ENCODE data around the gene GALNT2. TPM values are rescaled to one million over a fixed set of nuclear protein-coding genes. Genes with fewer than 3 reads are reported as not detected.

Gene GALNT2
- total RNA-seq, 1 experiment from 2014 or later = 62.2 TPM

GRCh38 chr1:230102472-230102871 is 35.4 kb downstream of the GALNT2 start:
- H3K27me3 ChIP-seq (replicated peaks; ENCODE audit: control insufficient read depth, insufficient read depth, low read length) = no peaks in the 10 kb centered on the region
- no peak overlapping the region for H3K4me3 Mint-ChIP-seq (ENCODE audit: unreplicated experiment)
- no TSS peak for BruUV-seq (replicated peaks)
- no peak for DNase-seq
- no peaks in the 10 kb centered on the region for H3K9me3 Mint-ChIP-seq (ENCODE audit: unreplicated experiment)
- H3K36me3 Mint-ChIP-seq (ENCODE audit: insufficient read depth, unreplicated experiment) = no peaks in the 10 kb centered on the region
- TF ChIP-seq CTCF (IDR thresholded peaks at IDR 0.05; ENCODE audit: insufficient read depth in 1 of 2, low read depth in 1 of 2, low read length in 1 of 2, severe bottlenecking in 1 of 2, unreplicated experiment in 1 of 2) = no peak
- no peaks in the 10 kb centered on the region for H3K36me3 ChIP-seq (ENCODE audit: control insufficient read depth, insufficient read depth, low read length)
- peaks cover 35% of the 10 kb centered on the region for H3K4me1 ChIP-seq
- peaks cover 19% of the 10 kb centered on the region for H3K4me1 Mint-ChIP-seq (ENCODE audit: low read depth, unreplicated experiment)
- ChIA-PET POLR2A (no interaction called here), CTCF (interaction anchor here (0.6 kb wide), 1 partner anchor 32 kb away, joined by 6 read pairs; no protein-coding TSS in a partner anchor)
- no peak overlapping the region for H3K4me3 ChIP-seq (ENCODE audit: low read depth, low read length)
- intact Hi-C loops (cut with micrococcal nuclease; ENCODE audit: unreplicated experiment) = no loop called here
- no peak overlapping the region for H3K27ac Mint-ChIP-seq (ENCODE audit: unreplicated experiment)
- no peaks in the 10 kb centered on the region for H3K27me3 Mint-ChIP-seq (ENCODE audit: insufficient read depth, unreplicated experiment)
- no peaks in the 10 kb centered on the region for H3K9me3 ChIP-seq

GRCh38 chr1:230103306-230104173 is 36.5 kb downstream of the GALNT2 start:
- Mint-ChIP-seq H3K27ac (ENCODE audit: unreplicated experiment) (no peak overlapping the region), H3K9me3 (ENCODE audit: unreplicated experiment) (no peaks in the 10 kb centered on the region), H3K27me3 (ENCODE audit: insufficient read depth, unreplicated experiment) (no peaks in the 10 kb centered on the region), H3K4me1 (ENCODE audit: low read depth, unreplicated experiment) (peaks cover 22% of the 10 kb centered on the region), H3K36me3 (ENCODE audit: insufficient read depth, unreplicated experiment) (no peaks in the 10 kb centered on the region), H3K4me3 (ENCODE audit: unreplicated experiment) (no peak overlapping the region)
- CTCF ChIA-PET = no interaction called here
- Histone ChIP-seq H3K27me3 (replicated peaks; ENCODE audit: control insufficient read depth, insufficient read depth, low read length) (no peaks in the 10 kb centered on the region), H3K4me3 (ENCODE audit: low read depth, low read length) (no peak overlapping the region), H3K4me1 (peaks cover 35% of the 10 kb centered on the region), H3K36me3 (ENCODE audit: control insufficient read depth, insufficient read depth, low read length) (no peaks in the 10 kb centered on the region), H3K9me3 (no peaks in the 10 kb centered on the region)
- no peak for TF ChIP-seq CTCF (IDR thresholded peaks at IDR 0.05; ENCODE audit: insufficient read depth in 1 of 2, low read depth in 1 of 2, low read length in 1 of 2, severe bottlenecking in 1 of 2, unreplicated experiment in 1 of 2)
- intact Hi-C loops (cut with micrococcal nuclease; ENCODE audit: unreplicated experiment) = loop anchor here (2.0 kb wide), 2 partner anchors 35 to 55 kb away; no protein-coding TSS in a partner anchor
- no peak for DNase-seq
- BruUV-seq (replicated peaks) = no TSS peak
- POLR2A ChIA-PET = no interaction called here

- H3K36me3 Mint-ChIP-seq (ENCODE audit: insufficient read depth, unreplicated experiment) = no peaks in the 10 kb centered on the region
- CTCF ChIA-PET = no interaction called here
- H3K4me1 Mint-ChIP-seq (ENCODE audit: low read depth, unreplicated experiment) = peaks cover 22% of the 10 kb centered on the region
- Histone ChIP-seq H3K27me3 (replicated peaks; ENCODE audit: control insufficient read depth, insufficient read depth, low read length) (no peaks in the 10 kb centered on the region), H3K9me3 (no peaks in the 10 kb centered on the region), H3K36me3 (ENCODE audit: control insufficient read depth, insufficient read depth, low read length) (no peaks in the 10 kb centered on the region), H3K4me3 (ENCODE audit: low read depth, low read length) (no peak overlapping the region), H3K4me1 (peaks cover 35% of the 10 kb centered on the region)
- H3K9me3 Mint-ChIP-seq (ENCODE audit: unreplicated experiment) = no peaks in the 10 kb centered on the region
- peak overlapping the region; percentile 74 for H3K27ac Mint-ChIP-seq (ENCODE audit: unreplicated experiment)
- peak overlapping the region; percentile 46 for H3K4me3 Mint-ChIP-seq (ENCODE audit: unreplicated experiment)
- no peaks in the 10 kb centered on the region for H3K27me3 Mint-ChIP-seq (ENCODE audit: insufficient read depth, unreplicated experiment)
- BruUV-seq (replicated peaks) = no TSS peak
- no peak for TF ChIP-seq CTCF (IDR thresholded peaks at IDR 0.05; ENCODE audit: insufficient read depth in 1 of 2, low read depth in 1 of 2, low read length in 1 of 2, severe bottlenecking in 1 of 2, unreplicated experiment in 1 of 2)
- intact Hi-C loops (cut with micrococcal nuclease; ENCODE audit: unreplicated experiment) = loop anchor here (2.0 kb wide), 2 partner anchors 36 to 54 kb away; no protein-coding TSS in a partner anchor
- peak; percentile 56 to 73 for DNase-seq
- POLR2A ChIA-PET = interaction anchor here (0.6 kb wide), 1 partner anchor 563 kb away, joined by 3 read pairs; no protein-coding TSS in a partner anchor
These were observed 37.6 kb downstream of the GALNT2 start for GRCh38 chr1:230104395-230105244.
